Measurements from ENCODE around the gene SMPD3.

SMPD3 gene

GRCh38 chr16:68434624-68435210, 13.6 kb downstream of the SMPD3 start:
- no peak for DNase-seq (ENCODE audit: low read depth in 2 of 2)

DNA sequence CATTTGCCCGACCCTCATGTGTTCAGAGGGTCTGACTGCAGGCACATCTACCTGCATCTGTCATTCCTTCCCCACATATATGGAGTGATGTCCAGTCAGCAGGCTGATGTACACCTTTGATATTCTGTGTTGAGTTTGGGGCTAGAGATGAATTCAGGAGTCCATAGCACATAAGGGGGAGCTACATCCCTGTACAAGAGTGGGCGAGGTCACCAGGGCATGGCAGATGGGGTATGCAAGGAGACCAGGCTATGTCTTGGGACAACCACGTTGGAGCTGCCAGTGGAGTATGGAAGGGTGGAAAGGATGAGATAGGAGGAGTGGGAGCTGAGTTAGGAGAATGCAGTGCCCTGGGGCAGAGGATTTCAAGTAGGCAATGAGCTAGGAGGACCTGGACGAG, 15.0 kb downstream of the SMPD3 start:
- DNase-seq (ENCODE audit: low read depth in 2 of 2) = no peak

- no peak for DNase-seq (ENCODE audit: low read depth in 2 of 2)
Observed at GRCh38 chr16:68432701-68433100, 15.6 kb downstream of the SMPD3 start.

GRCh38 chr16:68429076-68429854, 19.0 kb downstream of the SMPD3 start:
- DNase-seq (ENCODE audit: low read depth in 2 of 2) = no peak

GRCh38 chr16:68427649-68428303, 20.5 kb downstream of the SMPD3 start:
- no peak for DNase-seq (ENCODE audit: low read depth in 2 of 2)

- DNase-seq (ENCODE audit: low read depth in 2 of 2) = no peak
Observed at GRCh38 chr16:68426347-68426652, 22.0 kb downstream of the SMPD3 start.

DNA sequence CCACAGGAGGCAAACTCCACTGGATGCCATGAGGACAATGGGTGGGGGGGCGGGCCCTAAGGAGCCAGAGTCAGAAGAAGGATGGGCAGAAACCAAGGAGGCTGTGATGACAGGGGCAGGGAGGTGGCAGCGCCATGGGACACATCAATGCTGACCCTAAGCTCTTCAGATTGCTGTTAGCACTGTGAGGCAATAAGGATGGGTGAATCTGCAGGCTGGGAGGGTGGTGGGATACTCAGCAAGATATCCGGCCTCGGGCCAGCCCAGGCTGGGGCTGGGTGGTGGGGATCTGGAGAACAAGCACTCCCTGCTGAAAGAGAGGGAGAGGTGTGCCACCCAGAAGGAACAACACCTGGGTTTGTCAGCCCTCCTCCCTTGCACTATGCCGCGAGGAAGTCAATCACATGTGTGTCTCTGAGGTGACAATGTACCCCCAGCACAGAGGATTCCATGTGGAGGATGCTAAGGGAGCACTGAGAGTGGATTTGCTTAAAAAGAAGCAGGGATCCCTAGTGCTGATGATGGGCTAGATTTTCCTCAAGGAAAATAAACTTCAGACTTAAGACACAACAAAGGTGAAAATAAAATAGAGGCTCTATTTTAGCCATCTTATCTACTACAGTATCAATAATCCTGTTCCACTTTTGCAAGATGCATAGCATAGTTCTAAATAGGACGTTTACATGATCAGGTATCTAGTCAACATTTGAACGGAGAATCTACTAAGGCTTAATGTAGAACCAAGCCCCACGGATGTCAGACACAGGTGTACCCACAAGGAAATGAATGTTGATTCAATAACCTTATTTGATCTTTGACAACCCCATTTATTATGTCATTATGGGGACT, 22.6 kb downstream of the SMPD3 start:
- no peak for DNase-seq (ENCODE audit: low read depth in 2 of 2)

GRCh38 chr16:68423771-68424170, 24.5 kb downstream of the SMPD3 start:
- no peak for DNase-seq (ENCODE audit: low read depth in 2 of 2)

- DNase-seq (ENCODE audit: low read depth in 2 of 2) = no peak
Observed at GRCh38 chr16:68422396-68422960, 25.8 kb downstream of the SMPD3 start.

- no peak for DNase-seq (ENCODE audit: low read depth in 2 of 2)
Observed at GRCh38 chr16:68421076-68421475, 27.2 kb downstream of the SMPD3 start.

- DNase-seq (ENCODE audit: low read depth in 2 of 2) = no peak
Observed at GRCh38 chr16:68420366-68420942, 27.9 kb downstream of the SMPD3 start.

GRCh38 chr16:68417711-68418301, 30.5 kb downstream of the SMPD3 start:
- DNase-seq (ENCODE audit: low read depth in 2 of 2) = peak; percentile 23 to 38

DNA sequence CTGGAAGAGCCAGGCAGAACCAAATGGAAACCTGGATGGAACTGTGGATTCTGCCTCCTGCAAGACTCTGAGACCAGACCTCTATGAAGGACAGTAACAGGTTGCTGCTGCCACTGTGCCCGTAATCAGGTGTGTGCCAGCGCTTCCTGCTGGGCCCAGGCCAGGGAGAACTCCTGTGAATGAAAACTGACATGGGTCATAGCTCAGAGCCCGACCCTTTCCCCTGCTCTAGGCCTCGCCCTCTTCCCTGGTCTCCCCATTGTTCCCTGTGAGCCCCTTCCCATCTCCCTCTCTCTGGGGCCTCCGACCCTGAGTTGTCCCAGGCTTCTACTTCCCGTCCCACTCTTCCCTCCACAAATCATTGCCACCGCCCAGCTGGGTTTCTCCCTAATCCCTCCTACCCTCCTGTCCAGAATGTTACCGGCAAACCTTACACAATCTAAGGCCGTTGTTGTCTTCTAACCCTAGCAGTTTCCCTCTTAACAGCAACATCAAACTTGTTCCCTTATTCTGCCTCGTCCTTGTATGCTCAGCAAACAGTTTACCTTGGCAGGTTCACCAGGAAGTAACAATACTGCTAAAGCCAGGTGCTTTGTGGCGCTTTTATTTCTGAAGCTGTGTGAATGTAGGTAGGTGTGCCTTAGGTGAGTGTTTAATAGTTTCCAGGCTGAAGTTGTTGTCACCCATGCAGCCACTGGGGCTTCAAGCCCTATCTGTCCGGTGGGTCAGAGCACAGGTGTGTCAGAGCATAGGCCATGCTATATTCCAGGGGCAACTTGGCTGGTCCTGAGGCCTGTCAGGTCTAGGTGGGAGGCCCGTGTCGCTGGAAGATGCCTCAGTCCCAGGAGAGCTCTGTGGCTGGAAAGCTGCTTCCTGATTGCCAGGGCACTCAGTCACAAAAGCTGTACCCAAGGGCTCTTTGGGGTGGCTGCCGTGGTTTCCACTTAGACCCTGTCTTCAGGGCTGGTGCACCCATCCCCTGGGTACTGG, 32.0 kb downstream of the SMPD3 start:
- DNase-seq (ENCODE audit: low read depth in 2 of 2) = no peak

- DNase-seq (ENCODE audit: low read depth in 2 of 2) = no peak
Observed at GRCh38 chr16:68414581-68414980, 33.7 kb downstream of the SMPD3 start.

DNA sequence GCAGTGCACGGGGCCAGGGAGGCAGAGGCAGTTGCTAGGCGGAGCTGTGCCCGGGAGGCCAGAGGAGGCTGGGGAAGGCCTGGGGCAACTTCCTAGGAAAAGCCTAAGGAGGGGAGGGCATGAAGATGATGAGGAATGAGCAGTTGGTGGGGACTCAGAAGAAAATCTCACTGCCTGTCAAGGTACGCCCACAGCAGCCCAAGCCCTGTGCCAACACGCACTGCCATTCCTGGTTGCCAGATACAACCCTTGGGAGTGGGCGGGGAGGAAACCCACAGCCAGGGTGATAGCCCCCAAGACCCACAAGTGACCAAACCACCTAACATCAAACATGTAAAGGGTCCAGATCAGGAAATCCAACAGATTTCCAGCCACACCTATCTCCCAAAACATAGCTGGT, 36.2 kb downstream of the SMPD3 start:
- DNase-seq (ENCODE audit: low read depth in 2 of 2) = no peak

DNA sequence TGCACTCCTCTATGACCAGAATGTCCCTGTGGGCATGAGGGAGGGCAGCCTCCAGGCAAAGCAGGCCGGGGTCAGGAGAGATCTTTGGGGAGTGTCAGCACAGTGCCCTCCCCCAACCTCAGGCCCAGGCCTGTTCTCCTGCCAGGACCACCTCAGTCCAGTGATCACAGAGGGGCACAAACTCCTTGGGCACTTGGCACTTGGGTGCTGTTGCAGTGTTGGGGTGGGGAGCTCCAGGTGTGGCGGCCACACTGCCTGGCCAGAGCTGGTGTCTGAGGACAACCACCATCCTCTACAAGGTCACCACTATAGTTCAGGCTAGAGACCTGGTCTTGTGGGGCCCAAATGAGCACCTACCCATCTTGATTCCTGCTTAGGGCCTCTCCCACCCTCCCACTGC, 37.2 kb downstream of the SMPD3 start:
- DNase-seq (ENCODE audit: low read depth in 2 of 2) = no peak

- no peak for DNase-seq (ENCODE audit: low read depth in 2 of 2)
Observed at GRCh38 chr16:68408967-68409366, 39.3 kb downstream of the SMPD3 start.

GRCh38 chr16:68408428-68408827, 39.9 kb downstream of the SMPD3 start:
- DNase-seq (ENCODE audit: low read depth in 2 of 2) = no peak

DNA sequence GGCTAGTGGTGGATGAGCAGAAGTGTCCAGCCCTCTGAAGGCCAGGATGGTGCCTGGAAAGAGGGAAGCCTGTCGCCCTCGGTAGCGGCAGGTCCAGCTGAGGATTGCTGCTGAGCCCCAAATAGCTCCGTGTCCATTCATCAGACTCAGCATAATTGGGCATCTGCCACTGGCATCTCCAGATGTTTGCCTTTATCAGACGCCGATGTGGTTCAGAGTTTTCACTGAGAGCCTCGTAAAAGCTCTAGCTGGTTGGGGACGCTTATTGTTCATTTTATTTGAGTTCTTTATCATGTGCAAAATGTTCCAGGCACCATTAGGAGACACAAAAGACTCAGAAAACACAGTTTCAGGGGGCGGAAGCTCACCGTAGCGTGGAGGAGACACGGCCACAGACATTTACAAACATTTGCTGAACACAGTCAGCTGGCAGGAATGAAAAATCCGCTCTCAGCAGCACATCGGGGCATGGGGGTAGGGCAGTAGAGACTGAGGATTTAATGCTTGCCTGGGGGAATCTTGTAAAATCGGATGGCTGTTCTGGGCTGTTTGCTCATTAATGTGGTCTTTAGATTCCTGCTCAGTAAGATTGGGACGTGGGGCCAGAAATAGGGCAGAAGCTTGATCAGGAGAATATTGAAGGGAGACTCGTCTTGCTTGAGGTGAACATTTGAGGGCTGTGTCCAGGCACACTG, 41.7 kb downstream of the SMPD3 start:
- DNase-seq (ENCODE audit: low read depth in 2 of 2) = no peak

All from stimulated activated CD8-positive, alpha-beta memory T cell treated with anti-CD3 and anti-CD28 coated beads, Interleukin-2, amount 100 ng/mL, for 1 hour (primary cell).